ELF-1 (cell line): ENCODE measurements around the gene LEP.

Source experiments
- DNase-seq: peaks from one replicate; pipeline ENCODE4 v3.0.0-alpha.2; 2016; ENCODE audit warnings: low read depth, low spot score

The LEP gene

GRCh38 chr7:128244861-128245260 is 3.8 kb downstream of the LEP start:
- DNase-seq, result no peak

GRCh38 chr7:128247108-128247507 is 6.0 kb downstream of the LEP start:
- DNase-seq, result peak; percentile 49

- DNase-seq, result no peak
Observed at GRCh38 chr7:128247640-128248194, 6.6 kb downstream of the LEP start.

- DNase-seq, result no peak
Observed at GRCh38 chr7:128251337-128251736, 10.3 kb downstream of the LEP start.

- no peak for DNase-seq
Observed at GRCh38 chr7:128253701-128254100, 12.6 kb downstream of the LEP start.

- no peak for DNase-seq
Observed at GRCh38 chr7:128254470-128254869, 13.4 kb downstream of the LEP start.

- no peak for DNase-seq
Observed at GRCh38 chr7:128255271-128255670, 14.2 kb downstream of the LEP start.

GRCh38 chr7:128257458-128257857 is 16.4 kb downstream of the LEP start:
- no peak for DNase-seq

- DNase-seq, result peak; percentile 86
Observed at GRCh38 chr7:128259131-128260061, 18.3 kb downstream of the LEP start.

GRCh38 chr7:128260069-128260795 is 19.2 kb downstream of the LEP start:
- DNase-seq, result peak; percentile 63

GRCh38 chr7:128262273-128263028 is 21.4 kb downstream of the LEP start:
- DNase-seq, result no peak

GRCh38 chr7:128263420-128263819 is 22.3 kb downstream of the LEP start:
- no peak for DNase-seq

- DNase-seq, result no peak
Observed at GRCh38 chr7:128264477-128264876, 23.4 kb downstream of the LEP start.

- DNase-seq, result no peak
Observed at GRCh38 chr7:128265156-128265905, 24.3 kb downstream of the LEP start.

GRCh38 chr7:128265906-128266300 is 24.8 kb downstream of the LEP start:
- DNase-seq, result no peak

GRCh38 chr7:128266529-128266882 is 25.4 kb downstream of the LEP start:
- DNase-seq, result no peak

GRCh38 chr7:128266883-128267594 is 26.0 kb downstream of the LEP start:
- DNase-seq, result peak; percentile 84

GRCh38 chr7:128267595-128267924 is 26.5 kb downstream of the LEP start:
- no peak for DNase-seq

GRCh38 chr7:128268233-128268632 is 27.2 kb downstream of the LEP start:
- DNase-seq, result no peak

GRCh38 chr7:128270826-128271272 is 29.8 kb downstream of the LEP start:
- DNase-seq, result peak; percentile 28
